HuH-7.5 (cell line): Measurements from ENCODE around the gene HDAC4.
"Not testable (repeated sequence)": the region's sequence is repeated elsewhere in the genome, so short reads cannot be mapped to it uniquely, and the experiment has no call there.

Experiments used
- DNase-seq: peaks from one replicate; pipeline ENCODE4 v3.0.0; 2011; ENCODE audit warnings: low spot score

HDAC4 gene

DNA sequence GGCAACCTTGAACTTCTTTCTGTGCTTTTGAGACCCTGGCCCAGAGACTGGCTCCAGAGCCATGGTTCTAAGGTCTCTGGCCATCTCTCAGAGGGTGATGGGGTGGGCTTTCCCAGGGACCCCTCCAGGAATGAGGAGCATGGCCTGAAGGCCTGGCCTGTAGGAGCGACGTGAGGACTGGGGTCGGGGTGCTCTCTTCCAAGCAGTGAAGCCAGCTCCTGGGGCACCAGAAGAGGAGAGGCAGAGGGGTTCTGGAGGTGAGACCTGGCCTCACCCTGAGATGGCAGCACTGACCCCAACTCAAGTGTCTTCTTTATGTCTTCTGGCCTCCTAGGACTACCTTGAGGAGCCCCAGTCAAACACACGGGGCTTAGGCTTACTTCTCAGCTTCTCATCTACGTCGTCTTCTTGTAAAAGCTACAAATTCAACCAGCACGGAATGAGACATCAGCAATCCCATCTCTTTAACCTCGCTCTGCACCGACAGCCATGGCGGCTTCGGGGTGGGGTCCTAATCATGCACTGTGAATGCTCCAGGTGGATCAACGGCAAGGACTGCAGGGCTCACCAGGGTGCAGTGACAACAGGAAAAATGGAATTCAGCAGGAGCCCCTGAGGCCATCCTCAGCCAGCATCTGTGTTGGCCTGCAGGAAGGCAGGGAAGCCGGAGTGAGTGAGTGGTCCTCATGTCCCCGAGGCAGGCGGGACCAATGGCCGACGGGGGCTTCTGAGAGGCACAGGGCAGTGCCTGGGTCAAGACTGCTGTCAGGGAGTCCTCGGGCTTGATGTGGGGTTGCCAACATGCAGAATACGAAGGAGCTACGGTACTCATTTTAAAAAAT, 214.1 kb downstream of the HDAC4 start:
- no peak for DNase-seq

- DNase-seq: no peak
Observed at GRCh38 chr2:239184968-239185903, 215.6 kb downstream of the HDAC4 start.

- no peak for DNase-seq
Observed at GRCh38 chr2:239184179-239184578, 216.6 kb downstream of the HDAC4 start.

DNA sequence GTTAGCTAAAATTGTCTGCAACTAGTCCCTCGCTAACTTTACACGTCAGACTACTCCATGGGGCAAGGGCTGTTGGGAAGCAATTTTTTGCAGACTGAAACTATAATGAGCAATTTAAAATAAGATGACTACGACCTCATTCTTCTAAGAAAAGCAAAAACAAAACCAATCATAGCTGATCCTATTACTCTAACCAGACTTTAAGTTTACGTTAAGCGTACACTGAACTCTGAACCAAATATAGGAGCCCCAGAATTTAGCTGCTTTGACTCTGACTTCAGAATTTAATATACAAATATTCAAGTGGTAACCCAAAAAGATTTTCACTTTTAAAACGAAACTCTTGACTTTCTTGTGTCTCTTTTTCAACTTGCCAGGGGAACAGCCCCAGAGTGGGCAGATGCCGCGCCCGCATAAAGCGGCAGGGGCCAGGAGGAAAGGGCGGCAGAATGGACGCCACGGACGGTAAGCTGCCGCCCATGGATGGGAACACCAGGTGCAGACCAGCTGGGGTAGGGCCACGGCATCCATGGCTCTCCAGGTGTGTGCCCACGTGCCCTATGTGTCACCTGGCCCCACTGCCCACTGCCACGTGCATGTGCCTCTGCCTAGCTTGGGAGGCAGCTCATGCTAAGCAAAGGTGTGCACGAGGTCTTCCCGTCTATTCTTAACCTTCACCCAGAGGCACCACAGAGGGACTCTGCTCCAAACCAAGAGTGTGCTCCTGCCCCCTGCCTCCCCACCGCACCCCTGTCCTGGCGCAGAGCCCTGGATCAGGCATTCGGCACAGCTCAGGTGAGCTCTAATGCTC, 217.6 kb downstream of the HDAC4 start:
- no peak for DNase-seq

GRCh38 chr2:239181903-239182581, 218.8 kb downstream of the HDAC4 start:
- no peak for DNase-seq

- no peak for DNase-seq
Observed at GRCh38 chr2:239181074-239181902, 219.5 kb downstream of the HDAC4 start.

- no peak for DNase-seq
Observed at GRCh38 chr2:239180526-239181073, 220.2 kb downstream of the HDAC4 start.

DNA sequence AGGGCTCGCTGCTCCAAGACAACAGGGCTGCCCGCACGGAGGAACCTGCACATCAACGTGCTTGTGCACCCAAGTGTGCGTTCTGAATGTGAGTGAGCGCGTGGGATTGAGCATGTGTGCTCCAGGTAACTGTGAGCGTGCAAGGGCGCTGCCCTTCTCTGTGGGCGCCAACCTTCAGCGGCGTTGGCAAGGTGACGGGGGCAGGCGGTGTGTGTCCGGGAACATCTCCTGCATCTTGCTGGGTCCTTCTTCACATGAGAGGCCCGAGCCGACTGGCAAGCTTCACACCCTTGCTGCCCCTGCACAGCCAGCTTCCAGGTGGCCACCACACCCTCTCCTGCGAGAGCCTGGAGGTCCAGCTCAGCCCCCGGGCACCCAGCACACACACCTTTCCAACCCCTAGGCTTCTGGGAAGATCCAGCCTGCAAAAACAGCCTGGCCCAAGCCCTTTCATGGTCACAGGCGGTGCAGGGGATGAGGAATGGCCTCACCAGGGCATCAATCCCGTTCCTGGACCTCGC, 220.9 kb downstream of the HDAC4 start:
- DNase-seq: no peak

- DNase-seq: no peak
Observed at GRCh38 chr2:239178954-239179353, 221.9 kb downstream of the HDAC4 start.

DNA sequence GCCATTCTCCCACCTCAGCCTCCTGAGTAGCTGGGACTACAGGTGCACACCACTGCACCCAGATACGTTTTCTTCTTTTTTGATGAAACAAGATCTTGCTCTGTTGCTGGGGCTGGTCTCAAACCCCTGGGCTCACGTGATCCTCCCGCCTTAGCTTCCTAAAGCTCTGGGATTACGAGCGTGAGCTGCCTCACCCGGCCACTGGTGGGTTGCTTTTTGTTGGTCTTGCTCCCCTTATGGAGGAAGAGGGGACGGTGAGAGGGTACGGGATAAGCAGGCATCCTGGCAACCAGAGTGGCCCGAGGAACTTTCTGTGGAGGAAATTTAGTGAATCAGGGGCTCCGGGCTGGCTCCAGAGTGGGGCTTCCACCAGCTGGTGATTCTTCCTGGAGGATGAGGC, 222.3 kb downstream of the HDAC4 start:
- no peak for DNase-seq

DNA sequence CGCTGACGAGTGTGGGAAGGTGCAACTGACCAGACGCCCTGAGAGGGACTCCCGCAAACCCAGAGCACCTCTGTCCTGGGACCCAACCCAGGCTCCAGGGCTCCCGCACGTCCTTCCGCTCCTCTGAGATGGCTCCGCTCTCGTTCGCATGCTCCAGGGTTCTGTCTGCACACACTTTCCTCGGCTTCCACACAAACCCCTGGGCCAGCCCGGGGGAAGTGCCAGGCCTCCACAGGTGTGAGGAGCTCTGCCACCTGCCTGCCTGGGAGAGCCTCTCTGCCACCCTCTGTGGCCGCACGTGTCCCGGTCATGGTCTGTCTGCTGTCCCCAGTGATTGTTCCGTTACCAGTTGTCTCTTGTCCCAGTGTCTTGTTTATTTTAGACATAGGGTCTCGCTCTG, 222.9 kb downstream of the HDAC4 start:
- no peak for DNase-seq

- no peak for DNase-seq
Observed at GRCh38 chr2:239177325-239177724, 223.5 kb downstream of the HDAC4 start.

GRCh38 chr2:239176138-239176803, 224.5 kb downstream of the HDAC4 start:
- DNase-seq: not testable (repeated sequence)

DNA sequence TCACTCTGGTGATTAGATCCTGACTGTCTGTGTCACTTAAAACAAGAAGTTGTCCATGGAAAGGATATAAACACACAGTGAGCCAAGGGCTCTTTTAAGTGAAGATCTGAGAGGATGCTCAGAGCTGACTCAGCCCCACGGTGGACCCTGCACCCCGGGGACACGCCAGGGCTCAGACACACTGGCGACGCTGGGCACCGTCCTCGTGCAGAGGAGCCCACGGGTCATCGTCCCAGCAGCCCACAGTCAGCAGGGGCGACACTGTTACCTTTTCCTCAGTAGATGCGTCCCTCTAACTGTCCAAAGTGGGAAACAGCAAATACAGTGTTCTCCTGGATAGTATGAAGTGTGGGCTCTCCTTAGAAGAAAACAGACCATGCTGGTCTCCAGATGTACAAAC, 225.6 kb downstream of the HDAC4 start:
- no peak for DNase-seq

- DNase-seq: no peak
Observed at GRCh38 chr2:239173301-239173700, 227.5 kb downstream of the HDAC4 start.

- DNase-seq: no peak
Observed at GRCh38 chr2:239171643-239172042, 229.2 kb downstream of the HDAC4 start.

- DNase-seq: no peak
Observed at GRCh38 chr2:239169311-239170048, 231.3 kb downstream of the HDAC4 start.

DNA sequence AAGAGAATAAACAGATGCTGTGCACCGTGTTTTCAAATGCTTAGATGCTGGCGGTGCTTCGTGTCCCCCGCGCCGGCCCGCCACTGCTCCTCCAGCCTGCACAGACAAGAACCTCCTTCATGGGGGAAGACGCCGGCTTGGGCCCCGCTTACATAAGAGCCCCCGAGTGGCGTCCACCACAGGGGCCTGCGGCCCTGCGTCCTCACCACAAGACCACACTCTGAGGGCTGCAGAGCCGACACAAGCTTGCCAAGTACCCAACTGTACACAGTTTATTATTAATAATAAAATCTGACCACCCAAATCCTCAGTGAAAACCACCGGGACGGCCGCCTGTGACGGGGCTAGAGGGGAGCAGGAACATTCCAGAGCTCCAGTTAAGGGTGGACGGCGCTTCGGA, 232.2 kb downstream of the HDAC4 start:
- no peak for DNase-seq
